Embryonic facial prominence (tissue), 1 donor: ENCODE measurements around the gene SULT2B1.
"Not testable (repeated sequence)": the region's sequence is repeated elsewhere in the genome, so short reads cannot be mapped to it uniquely, and the experiment has no call there.

Source experiments
- DNase-seq: peaks from one replicate; pipeline ENCODE4 v3.0.0-alpha.2; 2016; ENCODE audit errors: extremely low spot score

Gene SULT2B1

GRCh38 chr19:48558018-48558684 lies 6.2 kb downstream of the SULT2B1 start:
- DNase-seq: no peak

DNA sequence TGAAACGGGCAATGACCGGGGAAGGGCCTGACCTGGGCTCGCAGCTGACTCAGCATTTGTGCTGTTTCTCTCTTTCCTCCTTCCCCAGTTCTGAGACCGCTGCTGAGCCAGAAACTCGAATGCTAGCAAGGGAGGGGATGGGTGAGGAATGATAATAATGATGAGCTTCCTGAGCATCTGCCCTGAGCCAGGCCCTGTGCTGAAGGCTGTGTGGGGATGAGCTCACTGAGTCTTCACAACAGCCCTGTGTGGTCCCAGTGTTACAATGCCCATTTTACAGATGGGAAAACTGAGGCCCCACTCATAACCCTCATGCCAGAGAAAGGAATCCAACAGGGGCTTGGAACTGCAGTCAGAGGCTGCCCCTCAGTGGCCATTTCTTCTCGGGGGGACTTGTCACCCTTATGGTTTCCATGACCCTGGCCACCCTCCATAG lies 8.1 kb downstream of the SULT2B1 start:
- DNase-seq: no peak

- DNase-seq: no peak
Measured at GRCh38 chr19:48561412-48561811, 9.4 kb downstream of the SULT2B1 start.

DNA sequence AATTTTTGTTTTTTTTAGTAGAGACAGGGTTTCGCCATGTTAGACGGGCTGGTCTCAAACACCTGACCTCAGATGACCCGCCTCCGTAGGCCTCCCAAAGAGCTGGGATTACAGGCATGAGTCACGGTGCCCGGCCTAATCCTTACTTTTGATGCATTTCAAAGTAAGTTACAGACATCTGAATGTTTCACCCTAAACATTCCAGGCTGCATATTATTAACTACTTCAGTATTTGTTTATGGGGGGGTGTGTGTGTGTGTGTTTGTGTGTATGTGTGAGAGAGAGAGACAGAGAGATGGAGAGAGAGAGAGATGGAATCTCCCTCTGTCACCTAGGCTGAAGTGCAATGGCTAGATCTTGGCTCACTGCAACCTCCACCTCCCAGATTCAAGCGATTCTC lies 13.1 kb downstream of the SULT2B1 start:
- DNase-seq: no peak

DNA sequence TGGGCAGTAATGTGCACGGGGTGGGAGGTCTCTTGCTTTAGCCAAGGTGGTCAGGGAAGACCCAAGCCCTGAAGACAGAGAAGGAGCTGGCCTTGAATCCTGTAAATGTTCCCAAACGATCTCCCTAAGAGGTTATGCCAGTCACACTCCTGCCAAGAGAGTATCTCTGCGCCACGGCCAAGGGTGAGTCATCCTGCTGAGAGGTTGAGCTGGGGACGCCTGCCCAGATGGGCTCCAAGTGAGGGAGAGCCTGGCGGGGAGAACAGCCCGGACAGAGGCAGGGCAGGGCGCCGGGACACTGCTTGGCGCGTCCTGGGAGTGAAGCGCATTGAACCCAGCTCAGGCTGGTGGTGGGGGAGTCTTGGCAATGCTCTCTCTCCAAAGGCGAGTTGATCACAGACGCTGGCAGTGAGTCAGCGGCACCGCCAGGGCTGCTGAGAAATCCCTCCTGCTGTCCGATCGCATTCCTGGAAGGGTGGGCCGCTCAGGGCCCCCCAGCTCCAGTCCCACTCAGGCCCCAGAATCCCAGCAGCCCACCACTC lies 16.4 kb downstream of the SULT2B1 start:
- no peak for DNase-seq

GRCh38 chr19:48569814-48570213 lies 17.8 kb downstream of the SULT2B1 start:
- no peak for DNase-seq

DNA sequence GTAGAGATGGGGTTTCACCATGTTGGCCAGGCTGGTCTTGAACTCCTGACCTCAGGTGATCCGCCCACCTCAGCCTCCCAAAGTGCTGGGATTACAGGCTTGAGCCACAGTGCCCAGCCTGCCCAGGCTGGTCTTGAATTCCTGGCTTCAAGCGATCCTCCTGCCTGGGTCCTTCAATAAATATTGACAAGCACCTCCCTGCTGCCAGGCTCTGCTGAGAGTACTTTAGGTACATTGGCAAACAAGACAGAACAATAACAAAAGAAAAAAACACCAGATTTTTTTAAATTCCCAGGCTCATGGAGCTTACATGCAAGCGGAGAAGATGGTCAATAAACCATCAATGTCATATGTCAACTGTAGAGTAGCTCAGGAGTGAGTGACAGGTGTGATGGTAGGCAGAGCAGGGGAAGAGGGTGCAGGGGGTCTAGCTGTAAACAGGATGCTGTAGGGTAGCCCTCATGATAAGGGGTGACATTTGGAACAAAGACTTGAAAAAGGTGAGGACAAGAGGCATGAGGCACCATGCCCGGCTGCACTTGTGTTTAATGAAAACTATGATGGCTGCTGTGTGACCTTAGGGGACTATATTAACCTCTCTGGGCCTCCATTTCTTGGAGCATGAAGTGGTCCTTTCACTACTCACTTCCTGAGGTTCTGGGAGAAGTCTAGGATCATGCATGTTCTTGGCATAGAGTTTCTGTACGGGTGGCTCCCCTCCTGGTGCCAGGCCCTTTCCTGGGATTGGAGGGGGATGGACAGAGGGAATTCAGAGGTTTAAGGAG lies 19.6 kb downstream of the SULT2B1 start:
- no peak for DNase-seq

DNA sequence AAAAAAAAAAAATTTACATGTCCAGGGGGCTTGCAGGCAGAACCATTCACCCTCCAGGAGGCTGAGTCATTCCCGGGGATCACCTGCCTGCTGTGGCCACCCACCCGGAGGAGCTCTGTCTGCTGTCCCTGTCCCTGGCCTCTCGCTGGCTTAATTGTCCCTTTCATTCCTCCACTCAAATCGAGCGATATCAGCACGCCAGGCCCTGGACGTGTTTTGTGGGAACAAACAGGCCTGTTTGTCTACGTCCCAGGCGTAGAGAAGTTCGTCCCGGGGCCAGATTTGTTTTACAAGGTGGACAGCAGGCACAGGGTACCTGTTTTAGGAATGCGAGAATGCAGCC lies 21.2 kb downstream of the SULT2B1 start:
- no peak for DNase-seq

GRCh38 chr19:48575931-48576622 lies 24.1 kb downstream of the SULT2B1 start:
- DNase-seq: no peak

GRCh38 chr19:48577908-48578307 lies 25.9 kb downstream of the SULT2B1 start:
- not testable (repeated sequence) for DNase-seq

DNA sequence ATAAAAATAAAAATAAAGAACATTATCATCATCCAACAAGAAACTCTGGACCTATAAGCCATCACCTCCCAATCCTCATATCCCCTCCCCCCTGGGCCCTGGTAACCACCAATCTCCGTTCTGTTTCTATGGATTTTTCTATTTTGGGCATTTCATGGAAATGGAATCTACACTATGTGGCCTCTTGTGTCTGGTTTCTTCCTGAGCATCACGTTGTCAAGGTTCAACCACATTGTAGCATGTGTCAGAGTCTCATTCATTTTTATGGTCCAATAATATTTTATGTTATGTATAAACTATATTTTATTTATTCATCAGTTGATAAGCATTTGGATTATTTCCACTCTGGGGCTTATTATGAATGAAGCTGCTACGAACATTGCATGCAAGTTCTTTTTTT lies 26.9 kb downstream of the SULT2B1 start:
- no peak for DNase-seq

DNA sequence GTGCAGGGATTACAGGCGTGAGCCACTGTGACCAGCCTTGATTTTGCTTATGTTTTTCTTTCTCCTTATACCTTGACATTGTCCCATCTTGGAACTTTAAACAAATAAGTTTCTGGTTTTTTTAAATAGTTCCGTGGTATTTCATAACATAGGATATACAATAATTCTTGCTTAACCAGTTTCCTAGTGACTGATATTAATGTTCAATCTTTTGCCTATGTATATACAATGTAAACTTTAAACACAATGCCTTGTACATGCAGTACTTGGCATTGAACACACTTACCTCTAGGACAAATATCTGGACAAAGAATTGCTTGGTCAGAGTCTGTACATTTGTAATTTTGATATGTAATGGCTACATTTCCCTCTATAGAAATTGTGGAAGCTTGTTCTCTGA lies 30.2 kb downstream of the SULT2B1 start:
- DNase-seq: no peak

- no peak for DNase-seq
Measured at GRCh38 chr19:48587387-48587786, 35.4 kb downstream of the SULT2B1 start.

DNA sequence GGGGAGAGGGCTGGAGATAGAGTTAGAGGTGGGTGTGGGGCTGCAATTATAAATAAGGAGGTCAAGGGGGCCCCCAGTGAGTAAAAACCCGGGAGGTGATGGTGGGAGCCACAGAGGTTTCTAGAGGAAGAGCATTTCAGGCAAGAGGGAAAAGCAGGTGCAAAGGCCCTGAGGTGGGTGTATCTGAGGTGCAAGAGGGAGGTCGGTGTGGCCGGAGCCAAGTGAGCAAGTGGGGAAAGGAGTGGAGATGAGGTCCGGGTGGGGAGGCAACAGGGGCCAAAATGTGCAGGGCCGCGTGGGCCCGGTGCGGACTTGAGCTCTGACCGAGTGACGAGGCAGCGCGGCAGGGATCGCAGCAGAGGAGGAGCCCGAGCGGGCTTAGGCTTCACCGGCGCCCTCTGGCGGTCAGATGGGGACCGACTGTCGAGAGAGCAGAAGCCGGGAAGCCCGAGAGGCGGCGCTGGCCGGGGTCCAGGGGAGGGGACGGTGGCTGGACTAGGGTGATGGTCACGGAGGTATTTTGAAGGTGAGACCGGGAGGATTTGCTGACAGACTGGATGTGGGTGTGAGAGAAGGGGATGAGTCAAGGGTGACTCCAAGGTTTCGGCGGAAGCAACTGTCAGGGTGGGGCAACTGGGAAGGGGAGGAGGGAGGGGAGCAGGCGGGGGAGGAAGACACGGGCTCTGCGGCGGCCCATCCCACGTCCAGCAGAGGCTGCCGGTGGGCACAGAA lies 36.9 kb downstream of the SULT2B1 start:
- peak; percentile 43 for DNase-seq

- DNase-seq: no peak
Measured at GRCh38 chr19:48591021-48591420, 39.0 kb downstream of the SULT2B1 start.

- no peak for DNase-seq
Measured at GRCh38 chr19:48595171-48595570, 43.2 kb downstream of the SULT2B1 start.

DNA sequence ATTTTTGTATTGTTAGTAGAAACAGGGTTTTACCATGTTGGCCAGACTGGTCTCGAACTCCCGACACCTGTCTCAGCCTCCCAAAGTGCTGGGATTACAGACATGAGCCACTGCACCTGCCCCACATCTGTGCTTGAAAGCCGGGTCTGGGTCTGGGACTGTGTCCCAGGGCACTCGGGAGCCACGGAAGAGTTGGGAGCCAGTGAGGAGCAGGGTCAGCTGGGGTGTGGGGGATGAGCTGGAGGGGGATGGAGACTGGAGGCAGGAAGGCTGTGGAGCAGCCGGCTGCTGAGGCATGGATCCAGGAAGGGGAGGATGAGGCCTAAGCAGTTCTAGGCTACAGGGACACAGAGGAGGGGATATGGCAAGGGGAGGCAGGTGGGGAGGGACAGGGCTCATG lies 43.9 kb downstream of the SULT2B1 start:
- DNase-seq: no peak

- DNase-seq: no peak
Measured at GRCh38 chr19:48596237-48596636, 44.3 kb downstream of the SULT2B1 start.

GRCh38 chr19:48596679-48597465 lies 44.9 kb downstream of the SULT2B1 start:
- no peak for DNase-seq

DNA sequence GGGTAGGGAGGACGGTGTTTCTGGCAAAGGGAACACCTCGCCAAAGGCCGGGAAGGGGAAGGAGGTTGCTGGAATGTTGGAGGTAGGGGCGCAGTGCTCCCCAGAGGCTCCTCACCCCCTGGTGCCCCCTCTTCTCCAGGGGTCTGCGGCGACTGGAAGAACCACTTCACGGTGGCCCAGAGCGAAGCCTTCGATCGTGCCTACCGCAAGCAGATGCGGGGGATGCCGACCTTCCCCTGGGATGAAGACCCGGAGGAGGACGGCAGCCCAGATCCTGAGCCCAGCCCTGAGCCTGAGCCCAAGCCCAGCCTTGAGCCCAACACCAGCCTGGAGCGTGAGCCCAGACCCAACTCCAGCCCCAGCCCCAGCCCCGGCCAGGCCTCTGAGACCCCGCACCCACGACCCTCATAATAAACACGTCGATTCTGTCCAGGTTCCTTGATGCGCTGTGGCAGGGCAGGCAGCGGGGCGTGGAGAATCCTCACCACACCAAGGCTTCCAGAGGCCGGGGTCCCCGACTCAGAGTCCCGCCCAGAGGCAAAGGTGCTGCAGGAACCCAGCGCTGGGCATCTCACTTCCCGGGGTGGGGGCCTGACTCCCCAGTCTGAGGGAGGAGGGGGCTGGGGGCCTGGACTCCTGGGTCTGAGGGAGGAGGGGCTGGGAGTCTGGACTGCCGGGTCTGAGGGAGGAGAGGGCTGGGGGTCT lies 47.2 kb downstream of the SULT2B1 start:
- no peak for DNase-seq
